Tibial nerve (tissue), 4 donors: ENCODE measurements around the gene MRPL36. TPM values are rescaled to one million over a fixed set of nuclear protein-coding genes. Genes with fewer than 3 reads are reported as not detected.

Source experiments
- DNase-seq, 2 donors: peaks; one replicate each; pipeline ENCODE4 v3.0.0-alpha.2; 2019; ENCODE audit warnings: low spot score in 2 of 2
- H3K27ac ChIP-seq, 4 donors: fragments of 200-600 bp; sonication (generic) in 3 of 4; one replicate each; pipeline ENCODE4 v1.5.1; 2017 to 2019; ENCODE audit warnings: mild to moderate bottlenecking in 1 of 4
- H3K27me3 ChIP-seq, 2 donors: fragments of 200-600 bp; sonication (generic) in 1 of 2; one replicate each; pipeline versions ENCODE4 v1.5.1 to v1.6.0; 2017 to 2019
- H3K36me3 ChIP-seq, 3 donors: fragments of 200-600 bp; sonication (generic); one replicate each; pipeline ENCODE4 v1.5.1; 2018 to 2019
- H3K4me1 ChIP-seq, 4 donors: fragments of 200-600 bp; sonication (generic) in 3 of 4; one replicate each; pipeline ENCODE4 v1.5.1; 2017 to 2019
- H3K4me3 ChIP-seq, 4 donors: fragments of 200-600 bp; sonication (generic) in 3 of 4; one replicate each; pipeline ENCODE4 v1.5.1; 2017 to 2019; ENCODE audit warnings: mild to moderate bottlenecking in 1 of 4, moderate library complexity in 1 of 4
- H3K9me3 ChIP-seq, 4 donors: fragments of 200-600 bp; sonication (generic) in 3 of 4; one replicate each; pipeline ENCODE4 v1.5.1; 2017 to 2019
- CTCF ChIP-seq, 5 experiments: fragments of 200-600 bp in 3 of 5; fragments of 450-650 bp in 2 of 5; sonication (generic) in 3 of 5; IDR thresholded peaks; one replicate each; pipeline ENCODE4 v1.5.1; 2016 to 2019; ENCODE audit warnings: antibody characterized with exemption in 5 of 5, mild to moderate bottlenecking in 3 of 5, moderate library complexity in 2 of 5
- EP300 ChIP-seq, 2 donors: sonication (generic); formaldehyde crosslinking; IDR thresholded peaks; one replicate each; pipeline ENCODE4 v1.6.1; 2017; ENCODE audit warnings: antibody characterized with exemption in 2 of 2, mild to moderate bottlenecking in 1 of 2
- POLR2A ChIP-seq, 2 donors: fragments of 450-650 bp; IDR thresholded peaks; one replicate each; pipeline ENCODE4 v1.6.1; 2017; ENCODE audit warnings: antibody characterized with exemption in 2 of 2, mild to moderate bottlenecking in 2 of 2, moderate library complexity in 2 of 2
- WGBS, 2 donors: methylation state at CpG; one replicate each; pipeline ENCODE4 v1.1.5; 2018; 5-methylcytosine and 5-hydroxymethylcytosine counted together
- total RNA-seq, 4 donors: library from RNA; depleted of rRNA; stranded (reverse); fragments of >200 nt; gene quantifications; one replicate each; pipeline ENCODE4 v1.1.0, GENCODE V29; 2016

MRPL36 gene
- total RNA-seq, 4 donors from 2014 or later: 18.2 to 54.0 (median 27.8) TPM

GRCh38 chr5:1751026-1751863 lies 48.4 kb downstream of the MRPL36 start:
- H3K4me1 ChIP-seq: no peaks in the 10 kb centered on the region
- no peak for TF ChIP-seq POLR2A (IDR thresholded peaks at IDR 0.05)
- no peak for TF ChIP-seq EP300 (IDR thresholded peaks at IDR 0.05)
- TF ChIP-seq CTCF (IDR thresholded peaks at IDR 0.05): no peak
- peak in 1 of 2 donors; percentile 9 for DNase-seq
- H3K27me3 ChIP-seq: no peaks in the 10 kb centered on the region
- H3K27ac ChIP-seq: no peak overlapping the region
- H3K9me3 ChIP-seq: peaks cover 0 to 16% (median 0%) of the 10 kb centered on the region in 4 donors
- H3K4me3 ChIP-seq: no peak overlapping the region
- 54 to 59% methylated on average over 27 of the region's 27 CpGs for WGBS, 2 donors
- no peaks in the 10 kb centered on the region for H3K36me3 ChIP-seq

- H3K36me3 ChIP-seq: no peaks in the 10 kb centered on the region
- 89 to 94% methylated on average over 17 of the region's 17 CpGs for WGBS, 2 donors
- H3K4me3 ChIP-seq: no peak overlapping the region
- no peaks in the 10 kb centered on the region for H3K4me1 ChIP-seq
- DNase-seq: peak in 1 of 2 donors; percentile 7
- no peak overlapping the region for H3K27ac ChIP-seq
- no peaks in the 10 kb centered on the region for H3K27me3 ChIP-seq
- TF ChIP-seq EP300 (IDR thresholded peaks at IDR 0.05) (no peak), CTCF (IDR thresholded peaks at IDR 0.05) (no peak), POLR2A (IDR thresholded peaks at IDR 0.05) (no peak)
- peaks cover 0 to 16% (median 0%) of the 10 kb centered on the region in 4 donors for H3K9me3 ChIP-seq
These were observed 49.2 kb downstream of the MRPL36 start for GRCh38 chr5:1750469-1750868.

GRCh38 chr5:1749346-1750124 lies 50.1 kb downstream of the MRPL36 start:
- WGBS, 2 donors: 88 to 93% methylated on average over 19 of the region's 19 CpGs

GRCh38 chr5:1748845-1749244 lies 50.8 kb downstream of the MRPL36 start:
- no peaks in the 10 kb centered on the region for H3K4me1 ChIP-seq
- TF ChIP-seq EP300 (IDR thresholded peaks at IDR 0.05) (no peak), CTCF (IDR thresholded peaks at IDR 0.05) (no peak), POLR2A (IDR thresholded peaks at IDR 0.05) (no peak)
- 85 to 86% methylated on average over 19 of the region's 19 CpGs for WGBS, 2 donors
- peaks cover 0 to 21% (median 0%) of the 10 kb centered on the region in 4 donors for H3K9me3 ChIP-seq
- no peaks in the 10 kb centered on the region for H3K36me3 ChIP-seq
- H3K27ac ChIP-seq: no peak overlapping the region
- no peaks in the 10 kb centered on the region for H3K27me3 ChIP-seq
- DNase-seq: no peak
- no peak overlapping the region for H3K4me3 ChIP-seq

More at GRCh38 chr5:1749346-1750124, 50.1 kb downstream of the MRPL36 start:
- no peaks in the 10 kb centered on the region for H3K27me3 ChIP-seq
- peaks cover 0 to 16% (median 0%) of the 10 kb centered on the region in 4 donors for H3K9me3 ChIP-seq
- H3K4me1 ChIP-seq: no peaks in the 10 kb centered on the region
- no peak overlapping the region for H3K27ac ChIP-seq
- no peak for DNase-seq
- no peak overlapping the region for H3K4me3 ChIP-seq
- TF ChIP-seq EP300 (IDR thresholded peaks at IDR 0.05) (no peak), POLR2A (IDR thresholded peaks at IDR 0.05) (no peak), CTCF (IDR thresholded peaks at IDR 0.05) (no peak)
- no peaks in the 10 kb centered on the region for H3K36me3 ChIP-seq

Other genes starting within 250 kb of the MRPL36 start
- 10 to 100 TPM; 28.2 to 62.0 (median 40.3) TPM for gene NDUFS6, start 1.6 kb upstream of the MRPL36 start, total RNA-seq
- gene IRX4, start 83.1 kb upstream of the MRPL36 start, total RNA-seq: not detected